Kidney epithelial cell (primary cell): ENCODE data around the gene DBX2. TPM values are rescaled to one million over a fixed set of nuclear protein-coding genes. Genes with fewer than 3 reads are reported as not detected.

Experiments
- DNase-seq: peaks from one replicate; pipeline ENCODE4 v3.0.0-alpha.2; 2010; ENCODE audit warnings: low read depth
- H3K27me3 ChIP-seq: 2 replicates; pipeline ENCODE4 v1.6.0; 2011; ENCODE audit warnings: low read length; ENCODE audit not compliant: control insufficient read depth, insufficient read depth
- H3K36me3 ChIP-seq: 2 replicates; pipeline ENCODE4 v1.5.1; 2011; ENCODE audit warnings: low read length; ENCODE audit not compliant: control insufficient read depth, insufficient read depth
- H3K4me3 ChIP-seq: 2 replicates; pipeline ENCODE4 v1.5.1; 2011; ENCODE audit warnings: low read depth, mild to moderate bottlenecking, control low read depth, low read length
- total RNA-seq: library from RNA; depleted of rRNA; stranded (reverse); fragments of >200 nt; gene quantifications from 2 replicates; pipeline ENCODE4 v1.2.3, GENCODE V29; 2015
- TF ChIP-seq, protein P1 (sequence below): IDR thresholded peaks from 2 replicates; pipeline ENCODE4 v1.5.1; 2011; ENCODE audit warnings: mild to moderate bottlenecking, moderate library complexity, low read length, control low read depth, inconsistent platforms; ENCODE audit not compliant: insufficient read depth, poor library complexity, severe bottlenecking

DBX2 gene
- total RNA-seq, 1 donor from 2014 or later = not detected

DNA sequence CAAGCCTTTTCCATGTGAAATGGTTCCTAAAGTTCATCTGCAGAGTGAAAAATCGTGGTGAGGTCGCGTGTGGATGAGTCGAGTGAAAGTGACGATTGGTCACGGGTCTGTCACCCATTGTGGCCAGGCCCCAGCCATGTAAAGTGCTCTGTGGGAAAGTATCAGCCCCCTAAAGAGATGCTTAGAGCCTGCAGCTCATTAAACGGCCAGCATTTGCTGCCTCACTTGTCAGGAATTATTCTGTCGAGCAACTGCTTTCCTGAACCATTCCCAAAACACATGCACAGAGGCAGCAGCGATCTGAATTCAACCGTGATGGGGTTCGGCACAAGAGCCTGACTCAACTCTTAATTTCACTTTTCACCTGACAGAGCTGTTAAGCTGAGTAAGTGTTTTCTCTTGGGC, 16.0 kb downstream of the DBX2 start:
- no peak for DNase-seq
- TF ChIP-seq, protein P1, sequence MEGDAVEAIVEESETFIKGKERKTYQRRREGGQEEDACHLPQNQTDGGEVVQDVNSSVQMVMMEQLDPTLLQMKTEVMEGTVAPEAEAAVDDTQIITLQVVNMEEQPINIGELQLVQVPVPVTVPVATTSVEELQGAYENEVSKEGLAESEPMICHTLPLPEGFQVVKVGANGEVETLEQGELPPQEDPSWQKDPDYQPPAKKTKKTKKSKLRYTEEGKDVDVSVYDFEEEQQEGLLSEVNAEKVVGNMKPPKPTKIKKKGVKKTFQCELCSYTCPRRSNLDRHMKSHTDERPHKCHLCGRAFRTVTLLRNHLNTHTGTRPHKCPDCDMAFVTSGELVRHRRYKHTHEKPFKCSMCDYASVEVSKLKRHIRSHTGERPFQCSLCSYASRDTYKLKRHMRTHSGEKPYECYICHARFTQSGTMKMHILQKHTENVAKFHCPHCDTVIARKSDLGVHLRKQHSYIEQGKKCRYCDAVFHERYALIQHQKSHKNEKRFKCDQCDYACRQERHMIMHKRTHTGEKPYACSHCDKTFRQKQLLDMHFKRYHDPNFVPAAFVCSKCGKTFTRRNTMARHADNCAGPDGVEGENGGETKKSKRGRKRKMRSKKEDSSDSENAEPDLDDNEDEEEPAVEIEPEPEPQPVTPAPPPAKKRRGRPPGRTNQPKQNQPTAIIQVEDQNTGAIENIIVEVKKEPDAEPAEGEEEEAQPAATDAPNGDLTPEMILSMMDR = no peak
- Histone ChIP-seq H3K27me3 (peaks cover 2% of the 10 kb centered on the region), H3K36me3 (no peaks in the 10 kb centered on the region), H3K4me3 (no peak overlapping the region)

DNA sequence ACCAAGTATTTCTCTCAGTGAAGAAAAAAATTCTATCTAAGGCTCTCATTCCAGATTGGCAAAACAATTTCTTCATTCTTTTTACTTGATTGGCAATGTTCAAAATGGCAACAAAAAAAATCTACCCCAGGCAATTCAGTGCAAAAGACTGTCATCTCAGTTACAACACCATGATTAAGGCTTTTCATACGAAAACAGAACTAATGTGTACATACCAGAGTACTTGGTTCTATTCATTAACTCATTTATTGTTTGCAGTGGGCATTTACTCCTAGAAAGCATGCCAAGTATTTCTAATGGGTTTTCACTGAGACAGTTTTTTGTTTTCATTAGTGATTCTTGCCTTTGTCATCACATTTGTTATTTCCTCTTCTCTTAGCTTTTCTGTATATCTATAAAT, 33.0 kb downstream of the DBX2 start:
- Histone ChIP-seq H3K36me3 (no peaks in the 10 kb centered on the region), H3K4me3 (no peak overlapping the region), H3K27me3 (no peaks in the 10 kb centered on the region)
- DNase-seq = no peak
- TF ChIP-seq, protein P1 = no peak

DNA sequence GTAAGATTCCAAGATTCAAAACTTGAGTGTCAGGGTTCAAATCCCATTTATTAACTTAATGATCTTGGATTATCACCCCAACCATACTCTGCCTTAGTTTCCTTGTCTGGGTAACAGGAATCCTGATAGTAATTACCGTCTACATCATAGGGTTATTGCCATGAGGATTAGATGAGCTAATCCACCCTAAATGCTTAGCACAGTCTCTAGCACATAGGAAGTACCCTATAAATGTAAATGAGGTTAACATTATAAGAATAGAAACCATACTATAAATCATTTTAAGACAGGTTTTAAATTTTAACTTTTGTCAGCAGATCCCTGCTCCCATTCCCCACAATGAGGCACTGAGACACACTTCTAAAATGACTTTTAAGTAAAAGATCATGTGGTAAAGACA, 36.5 kb downstream of the DBX2 start:
- DNase-seq = no peak
- Histone ChIP-seq H3K36me3 (no peaks in the 10 kb centered on the region), H3K27me3 (no peaks in the 10 kb centered on the region), H3K4me3 (no peak overlapping the region)
- TF ChIP-seq, protein P1 = no peak

DNA sequence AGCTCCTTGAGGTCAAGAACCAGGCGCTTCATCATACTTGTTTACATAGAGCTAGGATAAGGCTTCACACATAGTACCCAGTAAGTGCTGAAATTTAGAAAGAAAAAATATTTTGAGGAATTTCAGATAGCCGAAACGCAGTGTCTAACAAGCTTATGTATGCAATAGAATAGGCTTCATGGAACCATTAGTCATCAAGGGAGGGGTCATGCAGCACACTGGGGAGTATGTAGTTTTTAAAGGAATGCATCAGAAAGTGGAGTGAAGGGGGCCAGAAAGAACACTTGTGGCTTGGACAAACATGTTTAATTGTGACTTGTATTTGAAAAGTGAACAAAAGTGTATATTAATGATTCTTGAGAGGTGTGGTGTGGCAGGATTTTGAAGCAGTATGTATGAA, 38.1 kb downstream of the DBX2 start:
- Histone ChIP-seq H3K36me3 (no peaks in the 10 kb centered on the region), H3K4me3 (no peak overlapping the region), H3K27me3 (no peaks in the 10 kb centered on the region)
- TF ChIP-seq, protein P1 = no peak
- no peak for DNase-seq

DNA sequence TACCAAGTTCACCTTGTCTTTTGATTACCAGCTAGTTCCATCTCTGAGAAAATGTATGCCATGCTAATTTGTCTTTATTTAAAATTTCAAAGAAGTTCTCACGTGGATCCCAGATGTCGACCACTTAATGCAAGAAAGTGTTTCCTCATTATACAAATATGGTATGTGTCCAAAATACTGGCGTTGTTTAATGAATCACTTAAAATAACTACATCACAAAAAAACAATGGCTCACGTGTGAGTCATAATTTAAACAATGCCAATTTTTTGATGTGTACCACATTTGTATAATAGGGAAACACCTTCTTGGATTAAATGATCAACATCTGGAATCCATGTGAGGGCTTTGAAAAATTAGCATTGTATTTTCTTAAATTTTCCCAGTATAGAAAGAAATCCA, 40.8 kb downstream of the DBX2 start:
- TF ChIP-seq, protein P1 = no peak
- H3K36me3 ChIP-seq = no peaks in the 10 kb centered on the region
- H3K27me3 ChIP-seq = no peaks in the 10 kb centered on the region
- H3K4me3 ChIP-seq = no peak overlapping the region
- no peak for DNase-seq

DNA sequence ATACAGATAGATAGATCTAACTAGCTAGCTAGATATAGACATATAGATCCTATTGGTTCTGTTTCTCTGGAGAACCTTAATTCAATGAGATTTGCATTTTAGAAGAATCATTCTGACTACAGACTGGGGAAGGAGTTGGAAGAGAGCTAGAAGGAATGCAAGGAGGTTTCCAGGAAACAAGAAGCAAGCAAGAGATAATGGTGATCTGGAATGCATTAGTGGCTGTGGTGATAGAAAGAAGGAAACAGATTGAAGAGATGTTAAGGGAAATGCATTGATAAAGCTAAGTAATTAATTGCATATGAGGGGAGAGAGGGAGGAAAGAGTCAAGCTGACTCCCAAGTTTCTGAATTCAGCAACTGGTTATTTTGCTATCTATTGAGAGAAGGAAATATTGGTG, 42.7 kb downstream of the DBX2 start:
- DNase-seq = no peak
- Histone ChIP-seq H3K4me3 (no peak overlapping the region), H3K27me3 (no peaks in the 10 kb centered on the region), H3K36me3 (no peaks in the 10 kb centered on the region)
- TF ChIP-seq, protein P1 = no peak
